ENCODE results near the gene PLD6. TPM values are rescaled to one million over a fixed set of nuclear protein-coding genes. Genes with fewer than 3 reads are reported as not detected.

PLD6 gene
- total and polyA plus RNA-seq, 10 of the 15 experiments (the other 5 are each of a cell fraction or from before 2014, with no cell fraction given), result 4.7 to 21.4 (median 12.0) TPM

GRCh38 chr17:17164676-17165075 is 41.5 kb downstream of the PLD6 start:
- no peak for DNase-seq (ENCODE audit: low read depth, low spot score)
- WGBS (ENCODE audit: insufficient coverage, insufficient replicate concordance, low lambda C conversion rate, missing lambda C conversion rate), result 98% methylated on average over 14 of the region's 17 CpGs
- H2AFZ ChIP-seq (ENCODE audit: control insufficient read depth, low read depth, low read length), result no peak overlapping the region
- ChIA-PET POLR2A (no interaction called here), SMC1A (ENCODE audit: uncharacterized antibody, unreplicated experiment) (interaction anchor here (0.6 to 1.1 kb wide), 2 partner anchors 13 to 162 kb away, joined by 3 to 4 read pairs; no protein-coding TSS in a partner anchor), RAD21 (ENCODE audit: unreplicated experiment) (interaction anchor here (1.1 kb wide), 1 partner anchor 41 kb away, joined by 4 read pairs; no protein-coding TSS in a partner anchor), CTCF (no interaction called here)
- no peaks in the 10 kb centered on the region for H3K79me2 ChIP-seq (ENCODE audit: control insufficient read depth, insufficient read depth, low read length)
- no peak overlapping the region for H3K4me3 ChIP-seq
- no peak overlapping the region for H3K9ac ChIP-seq (ENCODE audit: control insufficient read depth, insufficient read depth, low read length)
- no peak for ATAC-seq
- no peaks in the 10 kb centered on the region for H3K9me3 ChIP-seq (replicated peaks; ENCODE audit: control insufficient read depth, insufficient read depth, low read length)
- no peak overlapping the region for H3K27ac ChIP-seq (ENCODE audit: control insufficient read depth, insufficient read depth)
- in situ Hi-C loops (cut with MboI), result no loop called here
- H4K20me1 ChIP-seq (ENCODE audit: control insufficient read depth, insufficient read depth), result no peaks in the 10 kb centered on the region
- no peak overlapping the region for H3K4me2 ChIP-seq (ENCODE audit: control insufficient read depth, insufficient read depth)
- TF ChIP-seq IRF5 (IDR thresholded peaks at IDR 0.05; ENCODE audit: borderline replicate concordance) (no peak), ZNF217 (IDR thresholded peaks at IDR 0.05) (no peak), SP1 (IDR thresholded peaks at IDR 0.05; ENCODE audit: low read depth, low read length) (no peak), ATF3 (IDR thresholded peaks at IDR 0.05; ENCODE audit: borderline replicate concordance, extremely low read depth, low read depth, low read length) (no peak), JUND (IDR thresholded peaks at IDR 0.05; ENCODE audit: low read depth, low read length) (no peak)
- no TSS peak for BruUV-seq (replicated peaks)
- H3K27me3 ChIP-seq (replicated peaks in 1 of 2; ENCODE audit: control insufficient read depth in 2 of 2, insufficient read depth in 2 of 2, low read length in 1 of 2), result no peaks in the 10 kb centered on the region
- H3K36me3 ChIP-seq (ENCODE audit: control insufficient read depth in 2 of 2, insufficient read depth in 2 of 2, low read length in 1 of 2), result peaks cover 13 to 29% of the 10 kb centered on the region in 2 experiments; a peak in 3 of 4 replicates
- intact Hi-C loops (cut with micrococcal nuclease; ENCODE audit: unreplicated experiment), result no loop called here
- no peaks in the 10 kb centered on the region for H3K4me1 ChIP-seq (ENCODE audit: control insufficient read depth, insufficient read depth, low read length)
- no peak for FAIRE-seq

GRCh38 chr17:17164156-17164555 is 42.0 kb downstream of the PLD6 start:
- FAIRE-seq (no peak), DNase-seq (ENCODE audit: low read depth, low spot score) (no peak), ATAC-seq (no peak)
- ChIA-PET CTCF (no interaction called here), SMC1A (ENCODE audit: uncharacterized antibody, unreplicated experiment) (interaction anchor here (0.6 to 1.1 kb wide), 2 partner anchors 13 to 248 kb away, joined by 3 to 4 read pairs; no protein-coding TSS in a partner anchor), RAD21 (ENCODE audit: unreplicated experiment) (no interaction called here), POLR2A (no interaction called here)
- Histone ChIP-seq H3K27me3 (replicated peaks in 1 of 2; ENCODE audit: control insufficient read depth in 2 of 2, insufficient read depth in 2 of 2, low read length in 1 of 2) (no peaks in the 10 kb centered on the region), H3K4me2 (ENCODE audit: control insufficient read depth, insufficient read depth) (no peak overlapping the region), H3K9me3 (replicated peaks; ENCODE audit: control insufficient read depth, insufficient read depth, low read length) (no peaks in the 10 kb centered on the region), H3K36me3 (ENCODE audit: control insufficient read depth in 2 of 2, insufficient read depth in 2 of 2, low read length in 1 of 2) (peaks cover 9 to 31% of the 10 kb centered on the region in 2 experiments; a peak in 3 of 4 replicates), H4K20me1 (ENCODE audit: control insufficient read depth, insufficient read depth) (no peaks in the 10 kb centered on the region), H2AFZ (ENCODE audit: control insufficient read depth, low read depth, low read length) (no peak overlapping the region), H3K79me2 (ENCODE audit: control insufficient read depth, insufficient read depth, low read length) (no peaks in the 10 kb centered on the region), H3K4me1 (ENCODE audit: control insufficient read depth, insufficient read depth, low read length) (no peaks in the 10 kb centered on the region), H3K27ac (ENCODE audit: control insufficient read depth, insufficient read depth) (no peak overlapping the region), H3K9ac (ENCODE audit: control insufficient read depth, insufficient read depth, low read length) (no peak overlapping the region), H3K4me3 (no peak overlapping the region)
- in situ Hi-C loops (cut with MboI), result no loop called here
- no TSS peak for BruUV-seq (replicated peaks)
- TF ChIP-seq EED (IDR thresholded peaks at IDR 0.05; ENCODE audit: low read depth), result no peak
- no peak for TF ChIP-seq PML (IDR thresholded peaks at IDR 0.05; ENCODE audit: low read length)
- TF ChIP-seq NFYA (IDR thresholded peaks at IDR 0.05; ENCODE audit: borderline replicate concordance, low read depth, low read length), result no peak
- TF ChIP-seq MLLT1 (IDR thresholded peaks at IDR 0.05), result no peak
- intact Hi-C loops (cut with micrococcal nuclease; ENCODE audit: unreplicated experiment), result no loop called here
- WGBS (ENCODE audit: insufficient coverage, insufficient replicate concordance, low lambda C conversion rate, missing lambda C conversion rate), result 99% methylated on average over 25 of the region's 25 CpGs

All from GM12878 (cell line).